ENCODE measurements around the gene ABCG1.

ABCG1 gene

GRCh38 chr21:42308914-42309752 is 90.2 kb downstream of the ABCG1 start:
- DNase-seq, result no peak

GRCh38 chr21:42309753-42310213 is 90.8 kb downstream of the ABCG1 start:
- DNase-seq, result peak; percentile 60 to 65

- no peak for DNase-seq
Measured at GRCh38 chr21:42310411-42311001, 91.6 kb downstream of the ABCG1 start.

GRCh38 chr21:42311160-42311559 is 92.2 kb downstream of the ABCG1 start:
- DNase-seq, result no peak

GRCh38 chr21:42311816-42312625 is 93.1 kb downstream of the ABCG1 start:
- DNase-seq, result no peak

GRCh38 chr21:42312626-42313104 is 93.7 kb downstream of the ABCG1 start:
- DNase-seq, result no peak

GRCh38 chr21:42313501-42313969 is 94.6 kb downstream of the ABCG1 start:
- DNase-seq, result no peak

GRCh38 chr21:42314616-42315295 is 95.8 kb downstream of the ABCG1 start:
- DNase-seq, result no peak

- no peak for DNase-seq
Measured at GRCh38 chr21:42315296-42315891, 96.5 kb downstream of the ABCG1 start, which contains the start of gene TFF3. TFF3 (minus strand) TSS chr21:42315409; CDS start chr21:42315374, 35 bp downstream.

- DNase-seq, result no peak
Measured at GRCh38 chr21:42316891-42317290, 98.0 kb downstream of the ABCG1 start.

- DNase-seq, result no peak
Measured at GRCh38 chr21:42317341-42317741, 98.4 kb downstream of the ABCG1 start.

- DNase-seq, result no peak
Measured at GRCh38 chr21:42317826-42318746, 99.1 kb downstream of the ABCG1 start.

- peak; percentile 84 to 89 for DNase-seq
Measured at GRCh38 chr21:42319376-42319775, 100.4 kb downstream of the ABCG1 start.

GRCh38 chr21:42319851-42320572 is 101.1 kb downstream of the ABCG1 start:
- DNase-seq, result peak; percentile 43 to 53

GRCh38 chr21:42320791-42321190 is 101.9 kb downstream of the ABCG1 start:
- no peak for DNase-seq

GRCh38 chr21:42321231-42321630 is 102.3 kb downstream of the ABCG1 start:
- DNase-seq, result no peak

- DNase-seq, result no peak
Measured at GRCh38 chr21:42321845-42322244, 102.9 kb downstream of the ABCG1 start.

GRCh38 chr21:42324896-42325295 is 106.0 kb downstream of the ABCG1 start:
- DNase-seq, result no peak

- no peak for DNase-seq
Measured at GRCh38 chr21:42330380-42331371, 111.7 kb downstream of the ABCG1 start.
